Breast epithelium (tissue), 4 donors: ENCODE results near the gene WWTR1. TPM values are rescaled to one million over a fixed set of nuclear protein-coding genes. Genes with fewer than 3 reads are reported as not detected.

ENCODE experiments used
- DNase-seq, 2 donors: peaks; one replicate each; pipeline ENCODE4 v3.0.0-alpha.2; 2019; ENCODE audit warnings: low spot score in 2 of 2
- H3K27ac ChIP-seq, 2 donors: fragments of 200-600 bp; sonication (generic) in 1 of 2; one replicate each; pipeline ENCODE4 v1.5.1; 2016 to 2019; ENCODE audit warnings: mild to moderate bottlenecking in 1 of 2
- H3K27me3 ChIP-seq, 2 donors: fragments of 200-600 bp; sonication (generic) in 1 of 2; one replicate each; pipeline versions ENCODE4 v1.5.1 to v1.6.0; 2017 to 2019; ENCODE audit warnings: control low read depth in 1 of 2, mild to moderate bottlenecking in 1 of 2
- H3K36me3 ChIP-seq: fragments of 200-600 bp; one replicate; pipeline ENCODE4 v1.5.1; 2019
- H3K4me1 ChIP-seq, 2 donors: fragments of 200-600 bp; sonication (generic); one replicate each; pipeline ENCODE4 v1.5.1; 2016 to 2019; ENCODE audit warnings: control low read depth in 1 of 2
- H3K4me3 ChIP-seq, 3 donors: fragments of 200-600 bp; sonication (generic); 1 replicate in 2 of 3; 2 replicates in 1 of 3; pipeline ENCODE4 v1.5.1; 2016 to 2019; ENCODE audit warnings: mild to moderate bottlenecking in 3 of 3, moderate library complexity in 2 of 3
- H3K9me3 ChIP-seq, 2 donors: fragments of 200-600 bp; sonication (generic) in 1 of 2; one replicate each; pipeline ENCODE4 v1.5.1; 2016 to 2019; ENCODE audit warnings: control low read depth in 1 of 2
- CTCF ChIP-seq, 3 donors: fragments of 450-650 bp; IDR thresholded peaks; one replicate each; pipeline ENCODE4 v1.5.1; 2016 to 2017; ENCODE audit warnings: antibody characterized with exemption in 3 of 3, mild to moderate bottlenecking in 3 of 3, moderate library complexity in 3 of 3
- POLR2A ChIP-seq: fragments of 450-650 bp; IDR thresholded peaks from one replicate; pipeline ENCODE4 v1.6.1; 2016; ENCODE audit warnings: antibody characterized with exemption, mild to moderate bottlenecking, moderate library complexity
- POLR2AphosphoS5 ChIP-seq, 3 donors: sonication (generic); formaldehyde crosslinking; IDR thresholded peaks; one replicate each; pipeline ENCODE4 v1.6.1; 2017; ENCODE audit warnings: antibody characterized with exemption in 3 of 3
- intact Hi-C: fragments of 100-400 bp; cut with DNase I; formaldehyde crosslinking; loops from one replicate; pipeline ENCODE4 v1.15.1; 2023; ENCODE audit warnings: low total_unique reads
- total RNA-seq, 3 donors: library from RNA; depleted of rRNA; stranded (reverse); fragments of >200 nt; gene quantifications; one replicate each; pipeline ENCODE4 v1.1.0, GENCODE V29; 2016

WWTR1 gene
- total RNA-seq, 3 donors from 2014 or later: 53.6 to 98.2 (median 91.4) TPM

- intact Hi-C loops: no loop called here
- no peak for DNase-seq
- Histone ChIP-seq H3K4me1 (peaks cover 8 to 23% of the 10 kb centered on the region in 2 donors), H3K4me3 (peak overlapping the region in 1 of 3 donors; percentile 44), H3K27ac (peak overlapping the region; percentile 83 to 95), H3K9me3 (no peaks in the 10 kb centered on the region), H3K27me3 (no peaks in the 10 kb centered on the region), H3K36me3 (no peaks in the 10 kb centered on the region)
- TF ChIP-seq POLR2A (no peak), CTCF (IDR thresholded peaks at IDR 0.05) (no peak), POLR2AphosphoS5 (IDR thresholded peaks at IDR 0.05) (no peak)
These were observed 82.4 kb downstream of the WWTR1 start for GRCh38 chr3:149575213-149575960.

GRCh38 chr3:149572796-149573414 is 84.9 kb downstream of the WWTR1 start:
- TF ChIP-seq CTCF (IDR thresholded peaks at IDR 0.05) (no peak), POLR2A (no peak), POLR2AphosphoS5 (IDR thresholded peaks at IDR 0.05) (no peak)
- H3K4me3 ChIP-seq: no peak overlapping the region
- no peaks in the 10 kb centered on the region for H3K36me3 ChIP-seq
- H3K9me3 ChIP-seq: no peaks in the 10 kb centered on the region
- no peaks in the 10 kb centered on the region for H3K27me3 ChIP-seq
- DNase-seq: no peak
- H3K4me1 ChIP-seq: peaks cover 8 to 20% of the 10 kb centered on the region in 2 donors
- H3K27ac ChIP-seq: peak overlapping the region; percentile 73 to 83
- intact Hi-C loops: no loop called here

- H3K27ac ChIP-seq: no peak overlapping the region
- no peaks in the 10 kb centered on the region for H3K36me3 ChIP-seq
- TF ChIP-seq CTCF (IDR thresholded peaks at IDR 0.05) (no peak), POLR2A (no peak), POLR2AphosphoS5 (IDR thresholded peaks at IDR 0.05) (no peak)
- no peak overlapping the region for H3K4me3 ChIP-seq
- no peaks in the 10 kb centered on the region for H3K9me3 ChIP-seq
- intact Hi-C loops: no loop called here
- H3K27me3 ChIP-seq: no peaks in the 10 kb centered on the region
- DNase-seq: no peak
- H3K4me1 ChIP-seq: peaks cover 8 to 20% of the 10 kb centered on the region in 2 donors
These were observed 86.4 kb downstream of the WWTR1 start for GRCh38 chr3:149571381-149571780.

- peaks cover 3 to 13% of the 10 kb centered on the region in 2 donors for H3K4me1 ChIP-seq
These were observed 87.8 kb downstream of the WWTR1 start for GRCh38 chr3:149570016-149570415.

More at GRCh38 chr3:149570016-149570415, 87.8 kb downstream of the WWTR1 start:
- no peak for TF ChIP-seq POLR2AphosphoS5 (IDR thresholded peaks at IDR 0.05)
- no peak for TF ChIP-seq POLR2A
- no peak for TF ChIP-seq CTCF (IDR thresholded peaks at IDR 0.05)
- intact Hi-C loops: no loop called here
- H3K27me3 ChIP-seq: no peaks in the 10 kb centered on the region
- no peaks in the 10 kb centered on the region for H3K9me3 ChIP-seq
- no peak overlapping the region for H3K4me3 ChIP-seq
- peak overlapping the region in 1 of 2 donors; percentile 8 for H3K27ac ChIP-seq
- no peak for DNase-seq
- H3K36me3 ChIP-seq: no peaks in the 10 kb centered on the region
